Activated CD4-positive, alpha-beta T cell treated with anti-CD3 and anti-CD28 coated beads for 36 hours (primary cell): ENCODE results near the gene ACVR1. TPM values are rescaled to one million over a fixed set of nuclear protein-coding genes. Genes with fewer than 3 reads are reported as not detected.

Experiments used
- ATAC-seq: fragments of 200-7000 bp; cut with Tn5 transposase; one replicate; pipeline ENCODE4 v1.10.0; 2021; ENCODE audit warnings: mild to moderate bottlenecking, moderate library complexity
- CTCF ChIA-PET: fragments of 350-600 bp; sonication (Branson Sonifier 250); formaldehyde crosslinking; loops from one replicate; lab custom pipeline; 2021; ENCODE audit warnings: antibody characterized with exemption; lab: Charles Lee
- POLR2A ChIA-PET: fragments of 350-600 bp; sonication (Branson Sonifier 250); formaldehyde crosslinking; loops from one replicate; lab custom pipeline; 2021; ENCODE audit warnings: antibody characterized with exemption, inconsistent platforms; lab: Charles Lee
- DNase-seq: peaks from one replicate; pipeline ENCODE4 v3.0.0-alpha.2; 2020
- H3K27ac Mint-ChIP-seq: one replicate; pipeline ENCODE4 v1.8.0; 2021; ENCODE audit warnings: mixed read lengths
- H3K27me3 Mint-ChIP-seq: one replicate; pipeline ENCODE4 v1.8.0; 2021; ENCODE audit warnings: mixed read lengths
- H3K36me3 Mint-ChIP-seq: one replicate; pipeline ENCODE4 v1.8.0; 2021; ENCODE audit warnings: low read depth, mixed read lengths
- H3K4me1 Mint-ChIP-seq: one replicate; pipeline ENCODE4 v1.8.0; 2021; ENCODE audit warnings: mixed read lengths
- H3K4me3 Mint-ChIP-seq: one replicate; pipeline ENCODE4 v1.8.0; 2021; ENCODE audit warnings: mild to moderate bottlenecking, moderate library complexity, mixed read lengths
- H3K9me3 Mint-ChIP-seq: one replicate; pipeline ENCODE4 v1.8.0; 2021; ENCODE audit warnings: low read depth, mixed read lengths
- intact Hi-C, 2 experiments: fragments of 100-400 bp; cut with DNase I in 1 of 2; cut with micrococcal nuclease in 1 of 2; formaldehyde crosslinking; loops; one replicate each; pipeline versions ENCODE4 v1.14.2 to v1.15.1; 2022 to 2024; cut with DNase I, micrococcal nuclease
- total RNA-seq, 2 experiments: library from RNA; stranded (reverse); gene quantifications; one replicate each; pipeline ENCODE4 v1.2.3, GENCODE V29; 2021

Gene ACVR1
- total RNA-seq, 2 experiments from 2014 or later = 17.1 to 23.0 TPM

GRCh38 chr2:157874997-157875640 is 1.0 kb downstream of the ACVR1 start:
- ChIA-PET POLR2A (interaction anchor here (3.7 kb wide), 1 partner anchor 23 kb away, joined by 29 read pairs; no protein-coding TSS in a partner anchor), CTCF (interaction anchor here (1.2 to 3.4 kb wide), 3 partner anchors 10 to 131 kb away, joined by 5 to 30 read pairs (median 8); no protein-coding TSS in a partner anchor)
- Mint-ChIP-seq H3K27me3 (no peaks in the 10 kb centered on the region), H3K9me3 (no peaks in the 10 kb centered on the region), H3K4me1 (peaks cover 66% of the 10 kb centered on the region), H3K4me3 (peak overlapping the region; percentile 89), H3K36me3 (peaks cover 23% of the 10 kb centered on the region), H3K27ac (peak overlapping the region; percentile 91)
- DNase-seq (peak; percentile 48), ATAC-seq (no peak)
- intact Hi-C loops = loop anchor here (2.0 to 10.0 kb wide), 5 partner anchors 36 to 580 kb away; partner anchors contain the start of genes CCDC148 (in 1 of the 2) and PKP4 (in 1 of the 2)

- POLR2A ChIA-PET = interaction anchor here (0.6 to 3.7 kb wide), 2 partner anchors 10 to 24 kb away, joined by 3 to 29 read pairs; no protein-coding TSS in a partner anchor
- intact Hi-C loops = loop anchor here (2.0 to 10.0 kb wide), 2 partner anchors 36 to 580 kb away; partner anchors contain the start of genes CCDC148 (in 1 of the 2) and PKP4 (in 1 of the 2)
- CTCF ChIA-PET = no interaction called here
- ATAC-seq (no peak), DNase-seq (no peak)
- Mint-ChIP-seq H3K9me3 (no peaks in the 10 kb centered on the region), H3K36me3 (peaks cover 27% of the 10 kb centered on the region), H3K4me3 (peak overlapping the region; percentile 89), H3K27ac (peak overlapping the region; percentile 91), H3K27me3 (no peaks in the 10 kb centered on the region), H3K4me1 (peaks cover 73% of the 10 kb centered on the region)
These were observed 1.8 kb downstream of the ACVR1 start for GRCh38 chr2:157874348-157874747.

- POLR2A ChIA-PET = interaction anchor here (0.6 kb wide), 1 partner anchor 65 kb away, joined by 6 read pairs; no protein-coding TSS in a partner anchor
- H3K4me3 Mint-ChIP-seq = no peak overlapping the region
- no peaks in the 10 kb centered on the region for H3K27me3 Mint-ChIP-seq
- H3K4me1 Mint-ChIP-seq = peaks cover 74% of the 10 kb centered on the region
- intact Hi-C loops = loop anchor here in 1 of 2 experiments (10.0 kb wide), 1 partner anchor 582 kb away; the partner anchor contains the start of genes CCDC148 and PKP4
- no peak for ATAC-seq
- H3K36me3 Mint-ChIP-seq = peaks cover 23% of the 10 kb centered on the region
- H3K27ac Mint-ChIP-seq = no peak overlapping the region
- no peaks in the 10 kb centered on the region for H3K9me3 Mint-ChIP-seq
- CTCF ChIA-PET = no interaction called here
- no peak for DNase-seq
These were observed 3.3 kb downstream of the ACVR1 start for GRCh38 chr2:157872791-157873190.

- H3K4me3 Mint-ChIP-seq = no peak overlapping the region
- H3K27ac Mint-ChIP-seq = no peak overlapping the region
- no peak for DNase-seq
- intact Hi-C loops = loop anchor here in 1 of 2 experiments (10.0 kb wide), 1 partner anchor 583 kb away; the partner anchor contains the start of genes CCDC148 and PKP4
- H3K27me3 Mint-ChIP-seq = no peaks in the 10 kb centered on the region
- no peaks in the 10 kb centered on the region for H3K9me3 Mint-ChIP-seq
- H3K4me1 Mint-ChIP-seq = peaks cover 75% of the 10 kb centered on the region
- ATAC-seq = no peak
- ChIA-PET CTCF (no interaction called here), POLR2A (no interaction called here)
- peaks cover 30% of the 10 kb centered on the region for H3K36me3 Mint-ChIP-seq
These were observed 4.7 kb downstream of the ACVR1 start for GRCh38 chr2:157871415-157871814.

GRCh38 chr2:157868993-157869392 is 7.1 kb downstream of the ACVR1 start:
- Mint-ChIP-seq H3K36me3 (peaks cover 37% of the 10 kb centered on the region), H3K27me3 (no peaks in the 10 kb centered on the region), H3K27ac (no peak overlapping the region), H3K4me1 (peaks cover 84% of the 10 kb centered on the region), H3K4me3 (no peak overlapping the region), H3K9me3 (peaks cover 3% of the 10 kb centered on the region)
- intact Hi-C loops = no loop called here
- ATAC-seq = peak; percentile 22
- POLR2A ChIA-PET = interaction anchor here (1.4 kb wide), 1 partner anchor 30 kb away, joined by 9 read pairs; no protein-coding TSS in a partner anchor
- DNase-seq = peak; percentile 41
- CTCF ChIA-PET = interaction anchor here (0.6 to 1.0 kb wide), 4 partner anchors 8 to 142 kb away, joined by 3 to 5 read pairs (median 4); no protein-coding TSS in a partner anchor

GRCh38 chr2:157867703-157868102 is 8.4 kb downstream of the ACVR1 start:
- ATAC-seq = no peak
- peaks cover 71% of the 10 kb centered on the region for H3K4me1 Mint-ChIP-seq
- no peaks in the 10 kb centered on the region for H3K27me3 Mint-ChIP-seq
- intact Hi-C loops = no loop called here
- peaks cover 3% of the 10 kb centered on the region for H3K9me3 Mint-ChIP-seq
- ChIA-PET CTCF (no interaction called here), POLR2A (interaction anchor here (0.5 kb wide), 1 partner anchor 430 kb away, joined by 3 read pairs; no protein-coding TSS in a partner anchor)
- H3K4me3 Mint-ChIP-seq = no peak overlapping the region
- peaks cover 31% of the 10 kb centered on the region for H3K36me3 Mint-ChIP-seq
- DNase-seq = no peak
- H3K27ac Mint-ChIP-seq = no peak overlapping the region

GRCh38 chr2:157866666-157867642 is 9.2 kb downstream of the ACVR1 start:
- ChIA-PET POLR2A (interaction anchor here (0.5 to 0.6 kb wide), 2 partner anchors 406 to 430 kb away, joined by 3 to 4 read pairs; no protein-coding TSS in a partner anchor), CTCF (interaction anchor here (0.9 to 1.5 kb wide), 5 partner anchors 10 to 565 kb away, joined by 3 to 6 read pairs (median 3); partner anchors contain the start of gene ACVR1)
- peaks cover 32% of the 10 kb centered on the region for H3K36me3 Mint-ChIP-seq
- no peaks in the 10 kb centered on the region for H3K27me3 Mint-ChIP-seq
- H3K4me3 Mint-ChIP-seq = no peak overlapping the region
- DNase-seq (no peak), ATAC-seq (no peak)
- intact Hi-C loops = no loop called here
- peaks cover 64% of the 10 kb centered on the region for H3K4me1 Mint-ChIP-seq
- peak overlapping the region; percentile 66 for H3K27ac Mint-ChIP-seq
- peaks cover 3% of the 10 kb centered on the region for H3K9me3 Mint-ChIP-seq

- intact Hi-C loops = no loop called here
- H3K4me1 Mint-ChIP-seq = peaks cover 56% of the 10 kb centered on the region
- H3K36me3 Mint-ChIP-seq = peaks cover 26% of the 10 kb centered on the region
- no peak overlapping the region for H3K27ac Mint-ChIP-seq
- DNase-seq (no peak), ATAC-seq (no peak)
- ChIA-PET CTCF (interaction anchor here (0.9 to 1.5 kb wide), 5 partner anchors 10 to 564 kb away, joined by 3 to 6 read pairs (median 3); partner anchors contain the start of gene ACVR1), POLR2A (interaction anchor here (0.6 kb wide), 2 partner anchors 23 to 405 kb away, joined by 3 to 4 read pairs; no protein-coding TSS in a partner anchor)
- H3K4me3 Mint-ChIP-seq = no peak overlapping the region
- peaks cover 3% of the 10 kb centered on the region for H3K9me3 Mint-ChIP-seq
- H3K27me3 Mint-ChIP-seq = no peaks in the 10 kb centered on the region
These were observed 9.9 kb downstream of the ACVR1 start for GRCh38 chr2:157866202-157866601.

- no peaks in the 10 kb centered on the region for H3K27me3 Mint-ChIP-seq
These were observed 11.2 kb downstream of the ACVR1 start for GRCh38 chr2:157864857-157865430.

GRCh38 chr2:157858846-157859245 is 17.3 kb downstream of the ACVR1 start:
- ChIA-PET POLR2A (no interaction called here), CTCF (no interaction called here)
- Mint-ChIP-seq H3K27ac (no peak overlapping the region), H3K36me3 (peaks cover 38% of the 10 kb centered on the region), H3K27me3 (no peaks in the 10 kb centered on the region), H3K4me3 (no peak overlapping the region), H3K4me1 (peaks cover 23% of the 10 kb centered on the region), H3K9me3 (no peaks in the 10 kb centered on the region)
- intact Hi-C loops = loop anchor here in 1 of 2 experiments (5.0 kb wide), 1 partner anchor 77 kb away; no protein-coding TSS in a partner anchor
- ATAC-seq (no peak), DNase-seq (no peak)

More at GRCh38 chr2:157864857-157865430, 11.2 kb downstream of the ACVR1 start:
- Mint-ChIP-seq H3K36me3 (peaks cover 23% of the 10 kb centered on the region), H3K4me3 (peak overlapping the region; percentile 33), H3K4me1 (peaks cover 43% of the 10 kb centered on the region), H3K9me3 (peaks cover 3% of the 10 kb centered on the region), H3K27ac (peak overlapping the region; percentile 83)
- ATAC-seq = peak; percentile 83
- CTCF ChIA-PET = interaction anchor here (0.7 to 1.8 kb wide), 9 partner anchors 12 to 424 kb away, joined by 3 to 10 read pairs (median 3); partner anchors contain the start of gene ACVR1
- no peak for DNase-seq
- POLR2A ChIA-PET = interaction anchor here (0.8 to 1.1 kb wide), 5 partner anchors 9 to 34 kb away, joined by 3 to 8 read pairs (median 5); partner anchors contain the start of gene ACVR1
- intact Hi-C loops = loop anchor here (1.0 to 5.0 kb wide), 4 partner anchors 9 to 1652 kb away; partner anchors contain the start of gene ACVR1 (in 1 of the 2)
